Pancreas (tissue), 10 donors: ENCODE results near the gene DAP3. TPM values are rescaled to one million over a fixed set of nuclear protein-coding genes. Genes with fewer than 3 reads are reported as not detected.
"Not testable (repeated sequence)": the region's sequence is repeated elsewhere in the genome, so short reads cannot be mapped to it uniquely, and the experiment has no call there.

Source experiments
- ATAC-seq, 4 donors: fragments of 200-7000 bp; cut with Tn5 transposase; one replicate each; pipeline versions ENCODE4 v1.8.0 to v1.9.1; 2020; ENCODE audit warnings: mild to moderate bottlenecking in 4 of 4, moderate library complexity in 4 of 4
- DNase-seq, 6 donors: peaks; one replicate each; pipeline ENCODE4 v3.0.0-alpha.2; 2020
- FAIRE-seq: peaks from 2 replicates; lab custom pipeline; 2012; peaks lifted over from hg19 to GRCh38; lab: Jason Lieb, UNC
- H3K27ac ChIP-seq, 4 donors: fragments of 200-600 bp; sonication (generic); 1 replicate in 3 of 4; 2 replicates in 1 of 4; pipeline versions ENCODE4 v1.5.0 to v1.8.0; 2020
- H3K27me3 ChIP-seq, 4 donors: fragments of 200-600 bp; one replicate each; pipeline ENCODE4 v1.8.0; 2021
- H3K36me3 ChIP-seq, 3 donors: fragments of 200-600 bp; sonication (generic) in 1 of 3; one replicate each; pipeline versions ENCODE4 v1.5.0 to v1.8.0; 2020 to 2021
- H3K4me1 ChIP-seq, 3 donors: fragments of 200-600 bp; one replicate each; pipeline ENCODE4 v1.8.0; 2021
- H3K4me3 ChIP-seq, 4 donors: fragments of 200-600 bp; sonication (generic) in 2 of 4; one replicate each; pipeline versions ENCODE4 v1.5.0 to v1.8.0; 2020 to 2021
- H3K9me3 ChIP-seq, 4 donors: fragments of 200-600 bp; one replicate each; pipeline ENCODE4 v1.8.0; 2021
- WGBS, 2 donors: extraction: QIAGEN DNeasy Blood & Tissue Kit; methylation state at CpG; one replicate each; pipeline ENCODE4 v1.1.7; 2013; 5-methylcytosine and 5-hydroxymethylcytosine counted together
- intact Hi-C, 3 donors: fragments of 100-400 bp; cut with DNase I; formaldehyde crosslinking; loops; one replicate each; pipeline versions ENCODE4 v1.11.1 to v1.14.2; 2022
- polyA plus RNA-seq, 2 donors: library from polyadenylated mRNA; stranded (reverse); fragments of 200-250 nt; gene quantifications; one replicate each; pipeline ENCODE4 v1.2.3, GENCODE V29; 2013
- total RNA-seq, 6 donors: library from RNA; stranded (reverse); fragmentation: NEBNext Ultra II Directional in 4 of 6; extraction: Animal tissue kit (Norgen Biotek cat#: 25700) in 4 of 6; gene quantifications; one replicate each; pipeline versions ENCODE4 v1.2.1 to v1.2.4, GENCODE V29; 2021 to 2023
- TF ChIP-seq, protein P1 (sequence below), 4 donors: fragments of 200-600 bp; sonication (generic) in 3 of 4; IDR thresholded peaks; one replicate each; pipeline versions ENCODE4 v1.5.0 to v1.8.0; 2021; ENCODE audit warnings: antibody characterized with exemption in 4 of 4
- donor health status: healthy with polysubstance abuse.
- donor health status: DM: no; HTN: no; CAD: no; lungs with moderate emphysema.
- donor health status: DM: no; HTN: no; CAD: no.
- donor health status: control.
- donor health status: control.
- donor health status: Bipolar disorder and iron deficiency.
- donor health status: DM: yes; HTN: yes; CAD: no.
- donor health status: DM: no; HTN: no; CAD: no.
- donor health status: DM: no; HTN: no; CAD: no.
- donor health status: DM: yes; HTN: yes; CAD: no.

DAP3 gene
- total and polyA plus RNA-seq, 8 donors: 40.3 to 73.8 (median 51.8) TPM

GRCh38 chr1:155651861-155652661 lies 36.8 kb upstream of the DAP3 start:
- H3K27ac ChIP-seq: no peak overlapping the region
- 63 to 64% methylated on average over 3 of the region's 3 CpGs for WGBS, 2 donors
- ATAC-seq (no peak), DNase-seq (no peak), FAIRE-seq (no peak)
- H3K4me3 ChIP-seq: no peak overlapping the region
- TF ChIP-seq, protein P1, sequence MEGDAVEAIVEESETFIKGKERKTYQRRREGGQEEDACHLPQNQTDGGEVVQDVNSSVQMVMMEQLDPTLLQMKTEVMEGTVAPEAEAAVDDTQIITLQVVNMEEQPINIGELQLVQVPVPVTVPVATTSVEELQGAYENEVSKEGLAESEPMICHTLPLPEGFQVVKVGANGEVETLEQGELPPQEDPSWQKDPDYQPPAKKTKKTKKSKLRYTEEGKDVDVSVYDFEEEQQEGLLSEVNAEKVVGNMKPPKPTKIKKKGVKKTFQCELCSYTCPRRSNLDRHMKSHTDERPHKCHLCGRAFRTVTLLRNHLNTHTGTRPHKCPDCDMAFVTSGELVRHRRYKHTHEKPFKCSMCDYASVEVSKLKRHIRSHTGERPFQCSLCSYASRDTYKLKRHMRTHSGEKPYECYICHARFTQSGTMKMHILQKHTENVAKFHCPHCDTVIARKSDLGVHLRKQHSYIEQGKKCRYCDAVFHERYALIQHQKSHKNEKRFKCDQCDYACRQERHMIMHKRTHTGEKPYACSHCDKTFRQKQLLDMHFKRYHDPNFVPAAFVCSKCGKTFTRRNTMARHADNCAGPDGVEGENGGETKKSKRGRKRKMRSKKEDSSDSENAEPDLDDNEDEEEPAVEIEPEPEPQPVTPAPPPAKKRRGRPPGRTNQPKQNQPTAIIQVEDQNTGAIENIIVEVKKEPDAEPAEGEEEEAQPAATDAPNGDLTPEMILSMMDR (IDR thresholded peaks at IDR 0.05): no peak
- intact Hi-C loops: no loop called here
- no peaks in the 10 kb centered on the region for H3K27me3 ChIP-seq
- no peaks in the 10 kb centered on the region for H3K9me3 ChIP-seq
- H3K4me1 ChIP-seq: peaks cover 0 to 4% (median 0%) of the 10 kb centered on the region in 3 donors
- H3K36me3 ChIP-seq: no peaks in the 10 kb centered on the region

- H3K4me3 ChIP-seq: no peak overlapping the region
- 77 to 87% methylated on average over 3 of the region's 3 CpGs for WGBS, 2 donors
- no peaks in the 10 kb centered on the region for H3K27me3 ChIP-seq
- intact Hi-C loops: no loop called here
- H3K9me3 ChIP-seq: no peaks in the 10 kb centered on the region
- H3K36me3 ChIP-seq: no peaks in the 10 kb centered on the region
- H3K27ac ChIP-seq: no peak overlapping the region
- peaks cover 0 to 4% (median 0%) of the 10 kb centered on the region in 3 donors for H3K4me1 ChIP-seq
- no peak for FAIRE-seq
- no peak for ATAC-seq
- TF ChIP-seq, protein P1 (IDR thresholded peaks at IDR 0.05): no peak
- no peak for DNase-seq
Measured at GRCh38 chr1:155652951-155653350, 35.9 kb upstream of the DAP3 start.

- WGBS, 2 donors: 44 to 53% methylated on average over 2 of the region's 2 CpGs
- FAIRE-seq (no peak), DNase-seq (no peak), ATAC-seq (peak in 1 of 4 donors; percentile 15)
- Histone ChIP-seq H3K27me3 (no peaks in the 10 kb centered on the region), H3K36me3 (peaks cover 0 to 27% (median 25%) of the 10 kb centered on the region in 3 donors), H3K27ac (no peak overlapping the region), H3K4me3 (no peak overlapping the region), H3K9me3 (no peaks in the 10 kb centered on the region), H3K4me1 (no peaks in the 10 kb centered on the region)
- TF ChIP-seq, protein P1 (IDR thresholded peaks at IDR 0.05): no peak
- intact Hi-C loops: no loop called here
Measured at GRCh38 chr1:155657463-155657862, 31.4 kb upstream of the DAP3 start.

- H3K9me3 ChIP-seq, H3K4me1 ChIP-seq, ATAC-seq, H3K27me3 ChIP-seq, intact Hi-C loops, DNase-seq, FAIRE-seq, H3K27ac ChIP-seq, H3K4me3 ChIP-seq: not testable (repeated sequence)
- peaks cover 0 to 30% (median 30%) of the 10 kb centered on the region in 3 donors for H3K36me3 ChIP-seq
- 95 to 100% methylated on average over 3 of the region's 4 CpGs for WGBS, 2 donors
Measured at GRCh38 chr1:155661239-155661638, 27.7 kb upstream of the DAP3 start.

DNA sequence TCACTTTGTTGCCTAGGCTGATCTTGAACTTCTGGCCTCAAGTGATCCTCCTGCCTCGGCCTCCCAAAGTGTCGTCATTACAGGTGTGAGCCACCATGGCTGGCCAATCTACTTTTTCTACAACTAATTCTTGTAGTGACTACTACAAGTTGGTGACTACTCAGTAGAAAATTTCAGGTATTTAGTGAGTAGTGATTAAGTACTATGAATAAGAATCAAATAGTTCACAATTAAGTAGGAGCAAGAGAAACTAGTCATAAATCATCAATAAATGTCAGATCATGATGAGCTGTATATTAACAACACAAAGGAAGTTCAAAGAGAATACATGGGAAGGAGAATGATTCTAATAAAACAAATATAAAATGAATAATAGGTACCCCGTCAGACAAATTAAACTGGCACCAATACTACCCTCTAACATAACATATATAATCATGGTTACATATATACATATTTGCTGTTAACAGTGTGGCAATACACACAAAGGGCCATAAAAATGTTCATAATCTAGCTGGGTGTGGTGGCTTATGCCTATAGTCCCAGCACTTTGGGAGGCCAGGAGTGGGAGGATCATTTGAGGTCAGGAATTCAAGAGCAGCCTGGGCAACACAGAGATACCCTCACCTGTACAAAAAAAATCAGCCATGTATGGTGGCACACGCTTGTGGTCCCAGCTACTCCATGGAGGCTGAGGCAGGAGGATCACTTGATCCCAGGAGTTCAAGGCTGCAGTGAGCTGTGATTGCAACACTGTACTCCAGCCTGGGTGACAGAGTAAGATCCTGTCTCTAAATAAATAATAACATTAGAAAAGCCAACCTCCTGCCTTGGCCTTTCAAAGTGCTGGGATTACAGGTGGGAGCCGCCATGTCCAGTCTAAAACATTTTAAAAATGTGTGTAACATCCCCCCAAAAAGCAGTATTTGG lies 19.4 kb upstream of the DAP3 start:
- no peak overlapping the region for H3K4me3 ChIP-seq
- TF ChIP-seq, protein P1 (IDR thresholded peaks at IDR 0.05): no peak
- peaks cover 9 to 69% (median 49%) of the 10 kb centered on the region in 3 donors for H3K36me3 ChIP-seq
- H3K27ac ChIP-seq: no peak overlapping the region
- H3K4me1 ChIP-seq: no peaks in the 10 kb centered on the region
- DNase-seq: no peak
- ATAC-seq: no peak
- FAIRE-seq: no peak
- 96 to 99% methylated on average over 5 of the region's 5 CpGs for WGBS, 2 donors
- no peaks in the 10 kb centered on the region for H3K9me3 ChIP-seq
- no peaks in the 10 kb centered on the region for H3K27me3 ChIP-seq
- intact Hi-C loops: no loop called here
